Activated T-helper 2 cell treated with anti-CD3 and anti-CD28 coated beads, Interferon-gamma antibody, Interleukin-2, Interleukin-4, amounts not matched to agents 10 μg/mL and 5 μg/mL and 100 μg/mL, durations not matched to agents 14 hours and 24 hours and 36 hours (primary cell): ENCODE data around the gene MPO. TPM values are rescaled to one million over a fixed set of nuclear protein-coding genes. Genes with fewer than 3 reads are reported as not detected.

Experiments
- DNase-seq: peaks from one replicate; pipeline ENCODE4 v3.0.0; 2021; ENCODE audit warnings: low spot score
- H3K27ac Mint-ChIP-seq: one replicate; pipeline ENCODE4 v1.8.0; 2021; ENCODE audit warnings: mixed read lengths
- H3K27me3 Mint-ChIP-seq: one replicate; pipeline ENCODE4 v1.8.0; 2021; ENCODE audit warnings: low read depth, mixed read lengths
- H3K36me3 Mint-ChIP-seq: one replicate; pipeline ENCODE4 v1.8.0; 2021; ENCODE audit warnings: low read depth, mixed read lengths
- H3K4me1 Mint-ChIP-seq: one replicate; pipeline ENCODE4 v1.8.0; 2021; ENCODE audit warnings: low read depth, mixed read lengths
- H3K4me3 Mint-ChIP-seq: one replicate; pipeline ENCODE4 v1.8.0; 2021; ENCODE audit warnings: low read depth, mild to moderate bottlenecking, moderate library complexity, mixed read lengths
- H3K9me3 Mint-ChIP-seq: one replicate; pipeline ENCODE4 v1.8.0; 2021; ENCODE audit warnings: mixed read lengths
- intact Hi-C: fragments of 100-400 bp; cut with micrococcal nuclease; formaldehyde crosslinking; loops from one replicate; pipeline ENCODE4 v1.15.1; 2023
- total RNA-seq: library from RNA; stranded (reverse); gene quantifications from 2 replicates; pipeline ENCODE4 v1.2.3, GENCODE V29; 2022

The MPO gene
- total RNA-seq, 1 donor from 2014 or later: not detected

DNA sequence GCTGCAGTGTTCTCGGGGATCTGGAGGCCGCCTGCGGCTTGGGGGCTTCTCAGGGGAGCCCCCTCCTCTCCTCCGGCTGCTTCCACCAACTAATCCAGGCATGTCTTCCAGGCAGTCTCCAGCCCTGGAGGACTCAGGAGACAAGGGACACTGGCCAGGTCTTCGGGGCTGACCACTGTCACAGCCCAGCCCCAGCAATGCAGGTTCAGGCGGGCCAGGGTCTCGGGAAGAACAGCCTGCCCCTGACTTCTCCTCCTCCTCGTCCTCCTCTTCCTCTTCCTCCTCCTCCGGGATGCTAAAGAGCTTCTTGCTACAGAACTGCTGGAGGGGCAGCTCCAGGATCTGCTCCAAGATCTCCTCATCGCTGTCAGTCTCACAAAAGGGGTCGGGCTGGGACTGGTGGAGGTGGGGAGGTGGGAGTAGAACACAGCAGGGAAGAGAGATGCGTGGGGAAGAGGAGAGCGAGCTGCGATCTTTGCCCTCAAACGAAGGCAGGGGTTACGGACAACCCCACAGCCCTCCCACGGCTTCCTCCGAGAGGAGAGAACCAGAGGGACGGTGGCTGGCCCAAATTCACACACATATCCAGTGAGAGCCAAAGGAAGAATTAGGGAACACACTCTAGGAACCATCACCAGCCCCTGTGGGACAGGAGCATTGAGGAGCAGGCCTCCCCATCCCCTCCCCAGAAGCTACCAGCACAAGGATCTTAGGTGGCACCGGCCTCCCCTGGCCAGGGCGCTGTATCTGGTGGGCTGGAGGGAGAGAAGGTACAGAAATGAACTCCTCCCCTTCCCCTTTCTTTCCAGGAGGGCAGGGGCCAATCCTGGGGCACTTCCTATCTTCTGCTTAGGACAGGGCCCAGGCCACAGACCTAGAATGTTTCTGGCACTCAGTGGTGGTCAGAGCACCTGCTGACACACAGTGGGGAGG lies 28.5 kb upstream of the MPO start:
- H3K4me1 Mint-ChIP-seq: no peaks in the 10 kb centered on the region
- no peak overlapping the region for H3K27ac Mint-ChIP-seq

GRCh38 chr17:58308173-58308984 lies 27.6 kb upstream of the MPO start:
- Mint-ChIP-seq H3K27ac (no peak overlapping the region), H3K27me3 (no peaks in the 10 kb centered on the region), H3K4me3 (no peak overlapping the region), H3K9me3 (no peaks in the 10 kb centered on the region), H3K4me1 (no peaks in the 10 kb centered on the region), H3K36me3 (peaks cover 20% of the 10 kb centered on the region)
- no peak for DNase-seq
- intact Hi-C loops: no loop called here

More for the DNA sequence above, 28.5 kb upstream of the MPO start:
- no peak overlapping the region for H3K4me3 Mint-ChIP-seq
- H3K9me3 Mint-ChIP-seq: no peaks in the 10 kb centered on the region
- H3K27me3 Mint-ChIP-seq: no peaks in the 10 kb centered on the region
- no peak for DNase-seq
- intact Hi-C loops: no loop called here
- H3K36me3 Mint-ChIP-seq: peaks cover 23% of the 10 kb centered on the region

DNA sequence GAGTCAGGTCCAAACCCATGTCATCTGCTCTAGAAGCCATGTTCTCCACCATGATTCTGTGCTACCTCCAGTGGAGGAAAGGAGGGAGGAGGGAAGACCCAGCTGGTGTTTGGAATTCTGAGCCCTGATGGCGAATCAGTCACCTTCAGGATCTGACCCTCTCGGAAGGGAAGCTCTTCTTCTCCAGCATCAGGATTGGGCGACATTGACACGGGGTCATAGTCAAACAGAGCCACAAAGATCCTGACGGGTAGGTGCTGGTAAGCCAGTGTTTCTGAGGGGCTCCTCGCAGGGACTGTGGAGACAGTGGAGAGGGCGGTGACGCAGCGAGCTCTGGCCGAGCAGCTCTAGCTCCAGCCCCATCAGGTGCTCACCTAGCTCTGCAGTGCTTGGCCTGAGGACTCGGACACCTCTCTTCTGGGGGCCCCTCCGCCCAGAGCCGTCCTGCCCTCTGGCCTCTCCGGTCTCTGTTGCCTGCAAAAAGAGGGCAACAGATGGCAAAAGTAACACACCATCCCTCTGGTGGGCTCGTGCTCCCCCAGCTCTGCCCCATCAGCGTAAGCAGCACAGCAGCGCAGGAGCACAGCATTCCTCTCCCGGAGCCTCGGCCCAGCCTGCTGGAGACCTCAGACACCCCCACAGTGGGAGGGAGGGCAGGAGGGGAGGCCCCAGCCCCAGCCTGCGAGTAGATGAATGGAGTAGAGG lies 26.9 kb upstream of the MPO start:
- DNase-seq: no peak
- intact Hi-C loops: no loop called here
- H3K4me3 Mint-ChIP-seq: no peak overlapping the region
- H3K36me3 Mint-ChIP-seq: peaks cover 20% of the 10 kb centered on the region
- H3K27me3 Mint-ChIP-seq: no peaks in the 10 kb centered on the region
- no peak overlapping the region for H3K27ac Mint-ChIP-seq
- H3K9me3 Mint-ChIP-seq: no peaks in the 10 kb centered on the region
- no peaks in the 10 kb centered on the region for H3K4me1 Mint-ChIP-seq

DNA sequence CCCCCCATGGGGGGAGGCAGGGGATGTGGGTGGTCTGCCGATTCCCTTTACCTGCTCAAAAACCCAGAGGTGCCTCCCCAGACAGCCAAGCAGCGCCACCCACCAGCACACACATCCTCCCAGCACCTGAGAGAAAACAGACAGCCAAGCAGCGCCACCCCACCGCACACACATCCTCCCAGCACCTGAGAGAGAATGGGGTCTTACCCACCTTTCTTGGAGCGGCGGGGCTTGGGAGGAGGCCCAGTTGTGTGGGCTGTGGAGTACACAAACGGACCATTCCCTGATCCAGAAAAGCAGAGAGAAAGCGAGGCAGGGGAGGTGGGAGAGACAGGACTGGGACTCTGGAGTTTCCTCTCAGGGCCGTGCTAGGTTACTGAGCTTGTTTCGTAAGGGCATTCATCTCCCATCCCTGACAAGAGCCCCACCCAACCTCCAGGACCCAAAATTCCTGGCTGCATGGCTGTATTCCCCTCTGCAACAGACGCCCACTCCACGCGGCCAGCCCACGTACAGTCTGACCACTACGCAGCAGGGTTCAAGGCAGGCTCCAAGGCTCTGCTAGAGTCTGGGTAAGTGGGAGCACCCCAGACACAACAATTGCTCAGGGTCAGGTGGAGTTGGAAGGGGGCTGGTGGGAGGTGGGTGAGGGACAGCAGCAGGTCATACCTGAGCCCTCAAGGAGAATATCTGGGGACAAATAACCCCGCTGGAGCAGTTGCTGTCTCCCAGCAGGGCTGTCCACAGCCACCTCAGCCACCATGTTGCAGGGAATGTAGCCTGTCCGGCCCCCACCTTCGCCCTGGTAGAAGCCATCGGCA lies 25.6 kb upstream of the MPO start:
- DNase-seq: no peak
- intact Hi-C loops: no loop called here
- H3K9me3 Mint-ChIP-seq: no peaks in the 10 kb centered on the region
- peaks cover 20% of the 10 kb centered on the region for H3K36me3 Mint-ChIP-seq
- no peak overlapping the region for H3K27ac Mint-ChIP-seq
- no peaks in the 10 kb centered on the region for H3K27me3 Mint-ChIP-seq
- H3K4me1 Mint-ChIP-seq: no peaks in the 10 kb centered on the region
- H3K4me3 Mint-ChIP-seq: no peak overlapping the region

DNA sequence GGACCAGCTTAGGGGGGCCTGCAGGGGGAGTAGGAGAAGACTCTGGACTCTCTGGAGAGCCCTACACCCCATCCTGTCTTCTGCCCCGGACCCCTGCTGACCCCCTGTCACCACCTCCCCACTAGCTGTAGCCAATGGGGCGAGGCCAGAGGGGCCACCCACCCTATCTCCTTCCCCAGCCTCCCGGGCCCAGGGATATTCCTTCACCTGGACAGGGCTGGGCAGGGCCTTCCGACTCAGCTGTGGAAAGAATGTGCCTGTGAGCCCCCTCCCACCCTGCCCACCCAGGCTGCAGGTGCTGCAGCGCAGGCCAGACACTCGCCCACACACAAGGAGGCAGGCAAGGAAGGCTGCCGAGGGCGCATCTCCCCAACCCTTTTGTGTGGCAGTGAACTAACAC lies 24.9 kb upstream of the MPO start:
- Mint-ChIP-seq H3K9me3 (no peaks in the 10 kb centered on the region), H3K4me3 (no peak overlapping the region), H3K36me3 (peaks cover 20% of the 10 kb centered on the region), H3K27ac (no peak overlapping the region), H3K27me3 (no peaks in the 10 kb centered on the region), H3K4me1 (no peaks in the 10 kb centered on the region)
- no peak for DNase-seq
- intact Hi-C loops: no loop called here

GRCh38 chr17:58304750-58305486 lies 24.2 kb upstream of the MPO start:
- DNase-seq: no peak
- Mint-ChIP-seq H3K9me3 (no peaks in the 10 kb centered on the region), H3K36me3 (peaks cover 20% of the 10 kb centered on the region), H3K27ac (no peak overlapping the region), H3K4me3 (no peak overlapping the region), H3K27me3 (peaks cover 1% of the 10 kb centered on the region), H3K4me1 (no peaks in the 10 kb centered on the region)
- intact Hi-C loops: loop anchor here (1.0 kb wide), 2 partner anchors 112 to 142 kb away; partner anchors contain the start of gene RNF43

GRCh38 chr17:58303971-58304749 lies 23.4 kb upstream of the MPO start:
- no peak overlapping the region for H3K27ac Mint-ChIP-seq
- H3K9me3 Mint-ChIP-seq: no peaks in the 10 kb centered on the region
- no peaks in the 10 kb centered on the region for H3K4me1 Mint-ChIP-seq
- intact Hi-C loops: loop anchor here (1.0 kb wide), 2 partner anchors 113 to 143 kb away; partner anchors contain the start of gene RNF43
- H3K4me3 Mint-ChIP-seq: no peak overlapping the region
- H3K36me3 Mint-ChIP-seq: peaks cover 18% of the 10 kb centered on the region
- peaks cover 6% of the 10 kb centered on the region for H3K27me3 Mint-ChIP-seq
- DNase-seq: no peak

- Mint-ChIP-seq H3K27ac (no peak overlapping the region), H3K9me3 (no peaks in the 10 kb centered on the region), H3K4me1 (no peaks in the 10 kb centered on the region), H3K4me3 (no peak overlapping the region), H3K27me3 (peaks cover 12% of the 10 kb centered on the region), H3K36me3 (peaks cover 16% of the 10 kb centered on the region)
- intact Hi-C loops: no loop called here
- no peak for DNase-seq
These were observed 22.3 kb upstream of the MPO start for GRCh38 chr17:58302919-58303585.

GRCh38 chr17:58302171-58302918 lies 21.6 kb upstream of the MPO start:
- Mint-ChIP-seq H3K4me1 (no peaks in the 10 kb centered on the region), H3K27ac (no peak overlapping the region), H3K36me3 (peaks cover 14% of the 10 kb centered on the region), H3K4me3 (no peak overlapping the region), H3K9me3 (no peaks in the 10 kb centered on the region), H3K27me3 (peaks cover 14% of the 10 kb centered on the region)
- intact Hi-C loops: no loop called here
- DNase-seq: no peak

DNA sequence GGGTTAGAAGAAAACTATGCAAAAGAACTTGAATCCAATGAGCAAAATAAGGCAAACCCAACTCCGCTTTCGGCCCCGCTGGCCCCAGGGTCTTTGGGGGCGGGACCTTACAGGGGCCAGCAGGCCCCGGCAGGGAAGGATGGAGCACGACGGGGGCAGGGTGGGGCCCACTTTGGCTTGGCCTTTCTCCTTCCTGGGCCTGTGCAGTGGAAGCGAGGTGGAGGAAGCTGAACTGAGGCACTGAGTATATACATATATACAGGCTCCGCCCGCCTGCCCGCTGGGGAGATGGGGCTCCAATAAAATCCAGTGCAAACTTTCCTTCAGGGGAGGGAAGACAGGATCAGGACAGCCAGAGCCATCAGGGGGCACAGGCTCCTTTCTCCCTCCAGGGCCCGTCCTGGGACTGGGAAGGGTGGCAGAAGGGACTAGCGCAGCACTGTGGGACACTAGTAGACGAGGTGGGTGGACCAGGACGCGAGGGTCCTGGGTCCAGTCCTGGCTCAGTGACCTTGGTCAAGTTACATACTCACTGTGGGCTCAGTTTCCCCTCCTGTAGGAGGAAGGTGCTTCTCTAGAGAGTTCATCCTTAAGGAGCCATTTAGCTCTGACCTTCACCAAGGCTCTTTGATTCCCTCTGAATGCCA lies 20.9 kb upstream of the MPO start:
- H3K27ac Mint-ChIP-seq: no peak overlapping the region
- intact Hi-C loops: no loop called here
- no peak overlapping the region for H3K4me3 Mint-ChIP-seq
- H3K4me1 Mint-ChIP-seq: no peaks in the 10 kb centered on the region
- H3K9me3 Mint-ChIP-seq: no peaks in the 10 kb centered on the region
- no peak for DNase-seq
- H3K27me3 Mint-ChIP-seq: peaks cover 14% of the 10 kb centered on the region
- peaks cover 8% of the 10 kb centered on the region for H3K36me3 Mint-ChIP-seq
